Caco-2 (cell line): Measurements from ENCODE around the gene AK5. TPM values are rescaled to one million over a fixed set of nuclear protein-coding genes. Genes with fewer than 3 reads are reported as not detected.
"Not testable (repeated sequence)": the region's sequence is repeated elsewhere in the genome, so short reads cannot be mapped to it uniquely, and the experiment has no call there.

ENCODE experiments used
- BruUV-seq: library from RNA; stranded (reverse); fragments of 400-500 nt; replicated peaks from 2 replicates; lab custom pipeline; 2021; lab: Mats Ljungman, UMichigan
- CTCF ChIA-PET: fragments of 300-600 bp; sonication (Branson Sonifier 250); formaldehyde crosslinking; loops from one replicate; lab custom pipeline; 2022; ENCODE audit warnings: antibody characterized with exemption; lab: Charles Lee
- POLR2A ChIA-PET: fragments of 300-600 bp; sonication (Branson Sonifier 250); formaldehyde crosslinking; loops from one replicate; lab custom pipeline; 2022; ENCODE audit warnings: antibody characterized with exemption; lab: Charles Lee
- DNase-seq, 2 experiments: peaks; one replicate each; pipeline versions ENCODE4 v3.0.0 to v3.0.0-alpha.2; 2020 to 2022
- H3K27me3 ChIP-seq: replicated peaks from 2 replicates; pipeline ENCODE4 v1.6.0; 2011; ENCODE audit warnings: low read length; ENCODE audit not compliant: control insufficient read depth, insufficient read depth
- H3K36me3 ChIP-seq: 2 replicates; pipeline ENCODE4 v1.5.1; 2011; ENCODE audit warnings: low read length; ENCODE audit not compliant: control insufficient read depth, insufficient read depth
- H3K4me1 ChIP-seq: fragments of 250-450 bp; sonication (Bioruptor Pico); 2 replicates; pipeline ENCODE4 v1.5.1; 2020; ENCODE audit warnings: mild to moderate bottlenecking
- H3K4me3 ChIP-seq: 2 replicates; pipeline ENCODE4 v1.5.1; 2011; ENCODE audit warnings: low read depth, mild to moderate bottlenecking, control low read depth, low read length
- H3K9me3 ChIP-seq: fragments of 250-450 bp; sonication (Bioruptor Pico); 2 replicates; pipeline ENCODE4 v1.5.1; 2020; ENCODE audit warnings: mild to moderate bottlenecking, moderate library complexity
- H3K27ac Mint-ChIP-seq: one replicate; pipeline ENCODE4 v1.8.0; 2022; ENCODE audit warnings: mixed read lengths; ENCODE audit not compliant: unreplicated experiment
- H3K27me3 Mint-ChIP-seq: one replicate; pipeline ENCODE4 v1.8.0; 2022; ENCODE audit warnings: mixed read lengths; ENCODE audit not compliant: insufficient read depth, unreplicated experiment
- H3K36me3 Mint-ChIP-seq: one replicate; pipeline ENCODE4 v1.8.0; 2022; ENCODE audit warnings: mild to moderate bottlenecking, mixed read lengths; ENCODE audit not compliant: insufficient read depth, unreplicated experiment
- H3K4me1 Mint-ChIP-seq: one replicate; pipeline ENCODE4 v1.8.0; 2022; ENCODE audit warnings: low read depth, mixed read lengths; ENCODE audit not compliant: unreplicated experiment
- H3K4me3 Mint-ChIP-seq: one replicate; pipeline ENCODE4 v1.8.0; 2022; ENCODE audit warnings: mild to moderate bottlenecking, moderate library complexity, mixed read lengths; ENCODE audit not compliant: unreplicated experiment
- H3K9me3 Mint-ChIP-seq: one replicate; pipeline ENCODE4 v1.8.0; 2022; ENCODE audit warnings: mixed read lengths; ENCODE audit not compliant: unreplicated experiment
- intact Hi-C: fragments of 100-400 bp; cut with micrococcal nuclease; formaldehyde crosslinking; loops from one replicate; pipeline ENCODE4 v1.10.0; 2022; ENCODE audit not compliant: unreplicated experiment
- total RNA-seq: library from RNA; stranded (reverse); gene quantifications from 2 replicates; pipeline ENCODE4 v1.2.3, GENCODE V29; 2022
- TF ChIP-seq, protein P1 (sequence below), 2 experiments: fragments of 200-600 bp in 1 of 2; IDR thresholded peaks; 1 replicate in 1 of 2; 2 replicates in 1 of 2; pipeline versions ENCODE4 v1.5.1 to v1.8.0; 2011 to 2022; ENCODE audit warnings: antibody characterized with exemption in 1 of 2, control low read depth in 1 of 2, inconsistent platforms in 1 of 2, low read depth in 1 of 2, low read length in 1 of 2, mild to moderate bottlenecking in 1 of 2, moderate library complexity in 1 of 2; ENCODE audit not compliant: insufficient read depth in 1 of 2, severe bottlenecking in 1 of 2, unreplicated experiment in 1 of 2

Gene AK5
- total RNA-seq, 1 experiment from 2014 or later, result not detected

DNA sequence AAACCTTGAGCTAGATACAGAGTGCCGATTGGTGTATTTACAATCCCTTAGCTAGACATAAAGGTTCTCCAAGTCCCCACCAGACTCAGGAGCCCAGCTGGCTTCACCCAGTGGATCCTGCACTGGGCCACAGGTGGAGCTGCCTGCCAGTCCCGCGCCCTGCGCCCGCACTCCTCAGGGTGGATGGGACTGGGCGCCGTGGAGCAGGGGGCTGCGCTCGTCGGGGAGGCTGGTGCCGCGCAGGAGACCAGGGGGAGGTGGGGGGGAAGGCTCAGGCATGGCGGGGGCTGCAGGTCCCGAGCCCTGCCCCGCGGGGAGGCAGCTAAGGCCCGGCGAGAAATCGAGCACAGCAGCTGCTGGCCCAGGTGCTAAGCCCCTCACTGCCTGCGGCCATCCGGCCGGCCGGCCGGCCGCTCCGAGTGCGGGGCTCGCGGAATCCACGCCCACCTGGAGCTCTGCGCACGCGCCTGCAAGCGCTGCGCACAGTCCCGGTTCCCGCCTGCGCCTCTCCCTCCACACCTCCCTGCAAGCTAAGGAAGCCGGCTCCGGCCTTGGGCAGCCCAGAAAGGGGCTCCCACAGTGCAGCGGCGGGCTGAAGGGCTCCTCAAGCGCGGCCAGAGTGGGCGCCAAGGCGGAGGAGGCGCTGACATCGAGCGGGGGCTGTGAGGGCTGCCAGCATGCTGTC lies 249.9 kb downstream of the AK5 start:
- H3K36me3 ChIP-seq, H3K4me3 Mint-ChIP-seq, CTCF ChIA-PET, H3K4me3 ChIP-seq, POLR2A ChIA-PET, H3K4me1 ChIP-seq, H3K4me1 Mint-ChIP-seq, H3K27me3 ChIP-seq, H3K27ac Mint-ChIP-seq, H3K36me3 Mint-ChIP-seq, DNase-seq, H3K9me3 Mint-ChIP-seq, H3K27me3 Mint-ChIP-seq, H3K9me3 ChIP-seq, BruUV-seq: not testable (repeated sequence)
- intact Hi-C loops, result loop anchor here (10.0 kb wide), 1 partner anchor 87 kb away; no protein-coding TSS in a partner anchor

- TF ChIP-seq, protein P1, sequence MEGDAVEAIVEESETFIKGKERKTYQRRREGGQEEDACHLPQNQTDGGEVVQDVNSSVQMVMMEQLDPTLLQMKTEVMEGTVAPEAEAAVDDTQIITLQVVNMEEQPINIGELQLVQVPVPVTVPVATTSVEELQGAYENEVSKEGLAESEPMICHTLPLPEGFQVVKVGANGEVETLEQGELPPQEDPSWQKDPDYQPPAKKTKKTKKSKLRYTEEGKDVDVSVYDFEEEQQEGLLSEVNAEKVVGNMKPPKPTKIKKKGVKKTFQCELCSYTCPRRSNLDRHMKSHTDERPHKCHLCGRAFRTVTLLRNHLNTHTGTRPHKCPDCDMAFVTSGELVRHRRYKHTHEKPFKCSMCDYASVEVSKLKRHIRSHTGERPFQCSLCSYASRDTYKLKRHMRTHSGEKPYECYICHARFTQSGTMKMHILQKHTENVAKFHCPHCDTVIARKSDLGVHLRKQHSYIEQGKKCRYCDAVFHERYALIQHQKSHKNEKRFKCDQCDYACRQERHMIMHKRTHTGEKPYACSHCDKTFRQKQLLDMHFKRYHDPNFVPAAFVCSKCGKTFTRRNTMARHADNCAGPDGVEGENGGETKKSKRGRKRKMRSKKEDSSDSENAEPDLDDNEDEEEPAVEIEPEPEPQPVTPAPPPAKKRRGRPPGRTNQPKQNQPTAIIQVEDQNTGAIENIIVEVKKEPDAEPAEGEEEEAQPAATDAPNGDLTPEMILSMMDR (IDR thresholded peaks at IDR 0.05; ENCODE audit: insufficient read depth in 1 of 2, low read depth in 1 of 2, low read length in 1 of 2, severe bottlenecking in 1 of 2, unreplicated experiment in 1 of 2), result no peak
- intact Hi-C loops, result loop anchor here (1.0 to 10.0 kb wide), 2 partner anchors 88 to 384 kb away; no protein-coding TSS in a partner anchor
- Histone ChIP-seq H3K4me1 (no peaks in the 10 kb centered on the region), H3K36me3 (no peaks in the 10 kb centered on the region), H3K27me3 (no peaks in the 10 kb centered on the region), H3K9me3 (no peaks in the 10 kb centered on the region), H3K4me3 (no peak overlapping the region)
- DNase-seq, result no peak
- Mint-ChIP-seq H3K9me3 (no peaks in the 10 kb centered on the region), H3K36me3 (no peaks in the 10 kb centered on the region), H3K27ac (no peak overlapping the region), H3K4me1 (no peaks in the 10 kb centered on the region), H3K4me3 (no peak overlapping the region), H3K27me3 (no peaks in the 10 kb centered on the region)
- no TSS peak for BruUV-seq
- CTCF ChIA-PET, result interaction anchor here (0.7 kb wide), 1 partner anchor 120 kb away, joined by 8 read pairs; no protein-coding TSS in a partner anchor
- POLR2A ChIA-PET, result no interaction called here
These were observed 250.8 kb downstream of the AK5 start for GRCh38 chr1:77532641-77533040.

DNA sequence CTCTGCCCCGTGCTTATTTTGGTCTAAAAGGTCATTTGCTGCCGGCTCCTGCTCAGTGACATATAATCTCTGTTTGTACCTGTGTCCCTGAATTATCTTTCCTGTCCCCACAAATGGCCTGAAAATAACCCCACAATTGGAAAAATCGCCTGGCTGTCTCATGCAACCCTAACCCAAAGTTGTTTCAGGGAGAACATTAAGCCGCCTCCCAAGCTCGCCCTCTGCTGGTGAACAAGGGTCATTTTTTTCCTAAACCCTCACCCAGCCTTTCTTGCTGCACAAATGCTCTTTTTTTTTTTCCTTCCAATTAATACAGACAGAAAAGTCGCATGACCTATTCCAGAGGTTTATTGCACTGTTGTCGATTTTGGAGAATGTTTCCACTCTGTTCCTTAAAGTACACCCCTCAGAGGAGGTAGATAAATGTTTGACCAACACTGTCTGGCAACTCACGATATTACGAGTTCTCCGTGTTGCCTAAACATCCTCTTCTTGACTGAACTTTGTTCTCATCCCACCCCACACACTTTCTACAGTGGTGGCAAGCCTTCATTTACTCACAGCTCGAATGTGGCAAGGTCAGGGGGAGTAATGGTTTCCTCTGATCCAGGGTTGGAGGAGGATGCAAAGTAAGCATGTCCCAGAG lies 252.0 kb downstream of the AK5 start:
- no TSS peak for BruUV-seq
- intact Hi-C loops, result loop anchor here (1.0 to 10.0 kb wide), 2 partner anchors 89 to 385 kb away; no protein-coding TSS in a partner anchor
- H3K9me3 ChIP-seq, result no peaks in the 10 kb centered on the region
- ChIA-PET POLR2A (no interaction called here), CTCF (interaction anchor here (0.7 kb wide), 4 partner anchors 20 to 381 kb away, joined by 3 to 13 read pairs (median 4); no protein-coding TSS in a partner anchor)
- no peak overlapping the region for H3K4me3 Mint-ChIP-seq
- H3K27ac Mint-ChIP-seq, result peak overlapping the region; percentile 51
- H3K4me1 Mint-ChIP-seq, result no peaks in the 10 kb centered on the region
- H3K4me1 ChIP-seq, result no peaks in the 10 kb centered on the region
- peak; percentile 39 to 48 for DNase-seq
- no peaks in the 10 kb centered on the region for H3K36me3 Mint-ChIP-seq
- no peaks in the 10 kb centered on the region for H3K27me3 ChIP-seq
- TF ChIP-seq, protein P1 (IDR thresholded peaks at IDR 0.05; ENCODE audit: insufficient read depth in 1 of 2, low read depth in 1 of 2, low read length in 1 of 2, severe bottlenecking in 1 of 2, unreplicated experiment in 1 of 2), result peak; percentile 46 to 55
- no peak overlapping the region for H3K4me3 ChIP-seq
- no peaks in the 10 kb centered on the region for H3K27me3 Mint-ChIP-seq
- H3K36me3 ChIP-seq, result no peaks in the 10 kb centered on the region
- H3K9me3 Mint-ChIP-seq, result no peaks in the 10 kb centered on the region
